ENCODE data around the gene H6PD. TPM values are rescaled to one million over a fixed set of nuclear protein-coding genes. Genes with fewer than 3 reads are reported as not detected.

The H6PD gene
- total RNA-seq, 1 experiment from 2014 or later = 16.7 TPM

Other genes with a start within 250 kb of the H6PD start
- gene SLC2A7, start 208.4 kb upstream of the H6PD start, total RNA-seq (2014; rRNA removed; shearing (Covaris generic); ENCODE audit: low replicate concordance) = not detected in 2 replicates
- not detected in 2 replicates for gene SLC2A5, start 165.1 kb upstream of the H6PD start, total RNA-seq (2014; rRNA removed; shearing (Covaris generic); ENCODE audit: low replicate concordance)
- gene GPR157, start 105.7 kb upstream of the H6PD start, total RNA-seq (2014; rRNA removed; shearing (Covaris generic); ENCODE audit: low replicate concordance) = 3.1 and 5.2 TPM in 2 replicates
- gene SPSB1, start 58.1 kb downstream of the H6PD start, total RNA-seq (2014; rRNA removed; shearing (Covaris generic); ENCODE audit: low replicate concordance) = 6.4 and 11.4 TPM in 2 replicates